HG03108 (cell line): ENCODE results near the gene TIAM2.

Experiments used
- ATAC-seq: cut with Tn5 transposase; IDR thresholded peaks from one replicate; pipeline ENCODE4 v1.9.1; 2021; ENCODE audit warnings: moderate library complexity; ENCODE audit not compliant: unreplicated experiment

Gene TIAM2

DNA sequence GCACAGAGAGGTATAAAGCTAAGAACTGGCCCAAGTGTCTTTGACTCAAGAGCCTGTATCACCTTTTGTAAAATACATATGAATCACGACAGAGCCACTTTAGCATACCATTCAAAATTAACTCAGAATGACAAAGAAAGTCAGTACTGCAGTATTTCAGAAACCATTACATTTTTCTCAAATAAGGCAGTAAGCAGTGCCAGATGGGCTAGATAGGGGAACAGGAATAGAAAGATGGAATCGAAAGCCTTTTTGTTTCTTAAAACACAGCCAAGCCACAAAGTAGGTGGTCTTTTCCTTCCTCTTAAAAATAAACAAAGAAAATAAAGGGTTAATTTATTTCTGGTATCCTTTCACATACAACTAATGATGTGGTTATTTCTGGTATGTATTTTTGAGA is 279.0 kb downstream of the TIAM2 start:
- no peak for ATAC-seq

DNA sequence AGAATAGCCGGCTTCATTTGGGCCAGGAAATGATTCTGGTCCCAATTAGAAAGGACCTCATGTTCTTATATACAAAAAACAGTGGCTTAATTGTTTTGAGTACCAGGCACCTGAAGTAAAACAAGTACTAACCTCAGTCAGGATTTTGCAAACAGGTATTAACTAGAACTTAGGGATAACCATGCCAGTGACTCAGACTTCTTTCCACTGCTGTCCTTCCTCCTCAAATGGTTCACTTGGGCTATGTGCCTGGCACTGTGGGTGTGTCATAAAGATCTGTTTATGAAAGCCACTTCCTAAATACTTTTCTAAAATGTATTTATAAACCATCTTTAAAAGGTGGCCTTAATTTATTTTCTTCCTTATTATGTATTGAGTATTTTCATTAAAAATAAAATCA is 279.4 kb downstream of the TIAM2 start:
- no peak for ATAC-seq

DNA sequence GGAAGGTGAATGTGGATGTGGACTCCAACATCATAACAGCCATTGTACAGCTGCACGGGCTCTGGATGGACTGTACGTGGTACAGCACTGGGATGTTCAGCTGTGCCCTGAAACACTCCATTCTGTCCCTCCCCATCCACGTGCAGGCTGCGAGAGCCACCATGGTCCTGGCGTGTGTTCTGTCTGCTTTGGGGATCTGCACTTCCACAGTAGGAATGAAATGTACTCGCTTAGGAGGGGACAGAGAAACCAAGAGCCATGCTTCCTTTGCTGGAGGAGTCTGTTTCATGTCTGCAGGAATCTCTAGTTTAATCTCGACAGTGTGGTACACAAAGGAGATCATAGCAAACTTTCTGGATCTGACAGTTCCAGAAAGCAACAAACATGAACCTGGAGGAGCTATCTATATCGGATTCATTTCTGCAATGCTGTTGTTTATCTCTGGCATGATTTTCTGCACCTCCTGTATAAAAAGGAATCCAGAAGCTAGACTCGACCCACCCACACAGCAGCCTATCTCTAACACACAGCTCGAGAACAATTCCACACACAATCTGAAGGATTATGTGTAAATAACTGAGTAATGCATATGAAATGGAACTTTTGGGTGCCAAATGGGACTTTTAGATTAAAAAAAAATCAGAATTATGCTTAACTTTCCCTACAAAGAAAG is 280.8 kb downstream of the TIAM2 start:
- ATAC-seq, result no peak

DNA sequence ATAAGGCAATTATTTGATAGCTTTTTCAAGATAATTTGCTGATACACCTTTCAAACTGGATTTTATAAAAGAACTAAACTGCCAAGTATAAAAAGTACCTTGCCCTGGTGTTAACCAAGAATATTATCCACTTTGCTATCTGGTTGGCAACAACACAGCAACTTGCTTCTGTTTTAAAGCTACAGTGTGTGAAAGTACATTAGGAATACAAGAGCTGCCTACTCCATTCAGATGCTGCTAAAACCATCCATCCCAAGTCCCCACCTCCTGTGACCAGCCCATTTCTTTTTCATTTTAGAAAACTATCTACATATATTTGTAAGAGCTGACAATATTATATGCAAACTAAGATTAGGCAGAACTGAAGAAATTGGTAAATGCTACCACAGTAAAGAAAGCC is 281.5 kb downstream of the TIAM2 start:
- no peak for ATAC-seq

GRCh38 chr6:155278319-155279049 is 283.4 kb downstream of the TIAM2 start:
- no peak for ATAC-seq

DNA sequence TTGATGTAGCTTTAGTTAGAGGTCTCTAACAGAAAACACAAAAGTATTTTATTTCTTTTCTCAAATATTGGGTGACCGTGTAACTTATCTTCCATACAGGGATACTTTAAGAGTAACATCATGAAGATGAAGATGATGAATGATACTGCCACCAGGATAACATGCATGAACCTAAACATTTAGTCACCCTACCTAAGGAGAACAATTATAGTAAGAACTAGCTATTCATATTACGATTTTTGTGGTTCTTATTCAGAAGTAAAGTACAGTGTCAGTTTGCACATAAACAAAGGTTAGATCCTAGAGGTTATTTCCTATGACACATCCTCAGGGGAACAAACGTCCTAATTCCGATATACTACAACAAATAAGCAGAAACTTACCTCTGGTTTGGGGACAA is 289.7 kb downstream of the TIAM2 start:
- ATAC-seq, result no peak

- no peak for ATAC-seq
Observed at GRCh38 chr6:155287762-155288161, 292.6 kb downstream of the TIAM2 start.

DNA sequence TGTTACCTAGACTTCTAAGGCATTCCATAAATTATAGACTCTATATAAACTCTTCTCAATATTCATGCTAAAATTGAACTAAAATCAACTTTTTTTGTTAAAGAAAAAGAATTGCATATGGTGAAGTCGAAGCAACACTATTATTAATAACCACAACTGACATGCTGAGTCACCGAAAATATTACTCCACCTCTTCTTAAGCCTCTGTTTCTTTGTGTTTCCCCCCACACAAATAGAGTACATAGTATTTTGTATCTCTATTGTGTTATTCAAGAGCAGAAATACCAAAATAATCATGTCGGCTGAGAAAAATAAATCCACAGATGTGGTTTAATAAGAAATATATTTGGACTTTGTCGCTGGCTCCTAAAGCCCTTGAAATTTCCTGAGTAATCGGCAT is 295.4 kb downstream of the TIAM2 start:
- ATAC-seq, result no peak

DNA sequence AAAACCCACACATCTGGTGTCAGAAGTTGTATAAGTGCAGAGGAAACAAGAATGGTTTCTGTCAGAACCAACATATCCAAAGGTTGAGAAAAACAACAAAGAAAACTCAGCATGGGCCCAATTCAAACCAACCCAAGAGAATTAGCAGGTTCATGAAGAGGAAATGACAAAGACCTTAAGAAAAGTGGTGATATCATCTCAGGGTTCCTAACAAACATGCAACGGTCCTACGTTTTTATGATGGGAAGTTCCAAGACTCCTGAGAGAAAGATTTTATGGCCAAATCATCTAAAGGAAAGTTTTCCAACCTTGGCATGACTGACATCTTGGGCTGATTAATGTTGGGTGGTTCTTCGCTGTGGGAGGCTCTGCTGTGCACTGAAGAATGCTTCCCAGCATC is 296.2 kb downstream of the TIAM2 start:
- no peak for ATAC-seq

GRCh38 chr6:155292711-155293110 is 297.6 kb downstream of the TIAM2 start:
- no peak for ATAC-seq

- no peak for ATAC-seq
Observed at GRCh38 chr6:155297669-155298068, 302.6 kb downstream of the TIAM2 start.

DNA sequence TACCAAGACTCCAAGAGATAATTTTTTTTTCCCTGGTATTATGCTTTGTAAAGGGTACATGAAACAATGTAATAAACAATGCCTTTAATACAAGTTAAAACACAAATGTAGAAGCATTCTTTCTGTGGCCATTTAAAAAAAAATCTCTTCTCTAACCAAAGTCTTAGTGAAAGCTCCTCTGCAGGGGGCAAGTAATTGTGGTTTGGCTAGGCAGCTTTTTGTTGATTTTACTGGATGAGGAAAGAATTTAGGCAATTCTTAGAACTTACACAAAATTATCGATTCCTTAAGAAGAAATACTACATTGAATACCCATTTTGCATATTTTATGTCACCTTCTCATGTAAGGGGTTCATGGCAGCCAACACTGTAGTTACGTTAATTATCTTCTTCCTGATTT is 306.8 kb downstream of the TIAM2 start:
- no peak for ATAC-seq

GRCh38 chr6:155303361-155303870 is 308.3 kb downstream of the TIAM2 start:
- ATAC-seq, result no peak

- ATAC-seq, result no peak
Observed at GRCh38 chr6:155306958-155307357, 311.8 kb downstream of the TIAM2 start.
